HG02938 (cell line): Measurements from ENCODE around the gene TMEM86B.
"Not testable (repeated sequence)": the region's sequence is repeated elsewhere in the genome, so short reads cannot be mapped to it uniquely, and the experiment has no call there.

Experiments used
- ATAC-seq: cut with Tn5 transposase; IDR thresholded peaks from one replicate; pipeline ENCODE4 v1.9.1; 2021; ENCODE audit warnings: mild to moderate bottlenecking, moderate library complexity; ENCODE audit not compliant: unreplicated experiment

TMEM86B gene

GRCh38 chr19:55242517-55242916 is 14.0 kb upstream of the TMEM86B start:
- no peak for ATAC-seq

- no peak for ATAC-seq
These were observed 13.4 kb upstream of the TMEM86B start for GRCh38 chr19:55241935-55242464.

GRCh38 chr19:55241143-55241934 is 12.8 kb upstream of the TMEM86B start:
- ATAC-seq: no peak

- ATAC-seq: no peak
These were observed 12.1 kb upstream of the TMEM86B start for GRCh38 chr19:55240713-55241020.

GRCh38 chr19:55239004-55239403 is 10.4 kb upstream of the TMEM86B start:
- ATAC-seq: no peak

- ATAC-seq: no peak
These were observed 9.5 kb upstream of the TMEM86B start for GRCh38 chr19:55238030-55238429.

GRCh38 chr19:55232986-55233385 is 4.4 kb upstream of the TMEM86B start:
- ATAC-seq: no peak

GRCh38 chr19:55232286-55232602 is 3.7 kb upstream of the TMEM86B start:
- ATAC-seq: no peak

GRCh38 chr19:55231391-55232285 is 3.1 kb upstream of the TMEM86B start:
- ATAC-seq: no peak

- no peak for ATAC-seq
These were observed 2.2 kb upstream of the TMEM86B start for GRCh38 chr19:55230780-55231179.

- ATAC-seq: no peak
These were observed 1.8 kb upstream of the TMEM86B start for GRCh38 chr19:55230329-55230728.

GRCh38 chr19:55229789-55230182 is 1.2 kb upstream of the TMEM86B start:
- ATAC-seq: no peak

GRCh38 chr19:55229145-55229788 is 704 bp upstream of the TMEM86B start:
- no peak for ATAC-seq

GRCh38 chr19:55228015-55228391 is 560 bp downstream of the TMEM86B start:
- no peak for ATAC-seq

GRCh38 chr19:55227241-55228014 is 1.1 kb downstream of the TMEM86B start:
- no peak for ATAC-seq

GRCh38 chr19:55226788-55227187 is 1.8 kb downstream of the TMEM86B start:
- no peak for ATAC-seq

GRCh38 chr19:55226273-55226672 is 2.3 kb downstream of the TMEM86B start:
- ATAC-seq: no peak

GRCh38 chr19:55225415-55225958 is 3.1 kb downstream of the TMEM86B start:
- ATAC-seq: no peak

GRCh38 chr19:55224679-55225414 is 3.7 kb downstream of the TMEM86B start:
- ATAC-seq: not testable (repeated sequence)
